Heart left ventricle (tissue), 16 donors: ENCODE measurements around the gene CPO. TPM values are rescaled to one million over a fixed set of nuclear protein-coding genes. Genes with fewer than 3 reads are reported as not detected.

Experiments used
- ATAC-seq, 4 donors: fragments of 200-7000 bp; cut with Tn5 transposase; one replicate each; pipeline ENCODE4 v1.9.1; 2020 to 2022; ENCODE audit warnings: moderate library complexity in 4 of 4, mild to moderate bottlenecking in 3 of 4, moderate number of reproducible peaks in 1 of 4
- DNase-seq, 5 donors: peaks; one replicate each; pipeline ENCODE4 v3.0.0-alpha.2; 2020
- H3K27ac ChIP-seq, 12 donors: fragments of 200-600 bp; sonication (generic) in 4 of 12; one replicate each; pipeline versions ENCODE4 v1.5.0 to v1.8.0; 2016 to 2022; ENCODE audit warnings: mild to moderate bottlenecking in 2 of 12
- H3K27me3 ChIP-seq, 9 donors: fragments of 200-600 bp; sonication (generic) in 2 of 9; one replicate each; pipeline versions ENCODE4 v1.5.1 to v1.8.0; 2016 to 2022; ENCODE audit warnings: mild to moderate bottlenecking in 3 of 9
- H3K36me3 ChIP-seq, 9 donors: fragments of 200-600 bp; sonication (generic) in 2 of 9; one replicate each; pipeline versions ENCODE4 v1.5.0 to v1.8.0; 2018 to 2022; ENCODE audit warnings: mild to moderate bottlenecking in 2 of 9
- H3K4me1 ChIP-seq, 12 donors: fragments of 200-600 bp; sonication (generic) in 4 of 12; one replicate each; pipeline versions ENCODE4 v1.5.0 to v1.8.0; 2016 to 2022; ENCODE audit warnings: mild to moderate bottlenecking in 3 of 12
- H3K4me3 ChIP-seq, 12 donors: fragments of 200-600 bp; sonication (generic) in 4 of 12; one replicate each; pipeline versions ENCODE4 v1.5.0 to v1.8.0; 2017 to 2022; ENCODE audit warnings: mild to moderate bottlenecking in 9 of 12, moderate library complexity in 4 of 12
- H3K9me3 ChIP-seq, 12 donors: fragments of 200-600 bp; sonication (generic) in 4 of 12; one replicate each; pipeline versions ENCODE4 v1.5.0 to v1.8.0; 2016 to 2022; ENCODE audit warnings: mild to moderate bottlenecking in 1 of 12
- CTCF ChIP-seq, 12 donors: fragments of 200-600 bp; sonication (generic) in 4 of 12; IDR thresholded peaks; one replicate each; pipeline versions ENCODE4 v1.5.0 to v1.8.0; 2018 to 2022; ENCODE audit warnings: antibody characterized with exemption in 12 of 12, mild to moderate bottlenecking in 5 of 12
- POLR2A ChIP-seq, 2 donors: fragments of 450-650 bp; IDR thresholded peaks; one replicate each; pipeline ENCODE4 v1.6.1; 2017; ENCODE audit warnings: antibody characterized with exemption in 2 of 2, mild to moderate bottlenecking in 2 of 2, moderate library complexity in 2 of 2
- WGBS, 4 donors: extraction: QIAGEN DNeasy Blood & Tissue Kit in 2 of 4; methylation state at CpG; one replicate each; pipeline versions ENCODE4 v1.1.5 to v1.1.7; 2013 to 2018; 5-methylcytosine and 5-hydroxymethylcytosine counted together
- intact Hi-C, 10 donors: fragments of 100-400 bp; cut with DNase I; formaldehyde crosslinking; loops; one replicate each; pipeline versions ENCODE4 v1.11.1 to v1.14.2; 2022
- polyA plus RNA-seq, 2 donors: library from polyadenylated mRNA; stranded (reverse); fragments of 200-250 nt; gene quantifications; one replicate each; pipeline ENCODE4 v1.2.3, GENCODE V29; 2013
- total RNA-seq, 9 donors: library from RNA; depleted of rRNA in 2 of 9; stranded (reverse); fragments of >200 nt in 2 of 9; fragmentation: NEBNext Ultra II Directional in 3 of 9; extraction: Animal tissue kit (Norgen Biotek cat#: 25700) in 3 of 9; gene quantifications; one replicate each; pipeline versions ENCODE4 v1.1.0 to v1.2.4, GENCODE V29; 2016 to 2023
- donor health status: ischemic (EF 13 %, LVEDD 7.1; RV severe dilation, severe dysfunction).
- donor health status: healthy with polysubstance abuse.
- donor health status: DM: no; HTN: yes; CAD: no.
- donor health status: DM: no; HTN: no; CAD: no.
- donor health status: ischemic (EF 25% LVEDD 6.9; RV normal size, moderate dysfunction).
- donor health status: ischemic (EF 25% LVEDD 5.7; RV mildly dilated, moderate dysfunction).
- donor health status: healthy.
- donor health status: DM: yes; HTN: yes; CAD: no.
- donor health status: ischemic (EF 35%, LVEDD 5.7; RV mildly dilated, moderate dysfunction).
- donor health status: nonischemic (EF 11% LVEDD 7.7; RV severe dilation, severe dysfunction).
- donor health status: DM: yes; HTN: yes; CAD: no.
- donor health status: PGD.
- donor health status: ischemic (EF 29% LVEDD 5.4; RV normal size, mild dysfunction).
- donor health status: nonischemic (EF 23%, LVEDD 6.1; RV moderate dilation, normal function).

CPO gene
- total and polyA plus RNA-seq, 11 donors: 0.10 to 0.67 (median 0.29) TPM; not detected in 5

GRCh38 chr2:206979922-206980321, 40.6 kb downstream of the CPO start:
- Histone ChIP-seq H3K27ac (no peak overlapping the region), H3K4me3 (no peak overlapping the region), H3K36me3 (no peaks in the 10 kb centered on the region), H3K9me3 (peaks cover 0 to 4% (median 0%) of the 10 kb centered on the region in 12 donors), H3K4me1 (peaks cover 0 to 29% (median 16%) of the 10 kb centered on the region in 12 donors), H3K27me3 (no peaks in the 10 kb centered on the region)
- DNase-seq: no peak
- WGBS, 4 donors: 60 to 63% (median 63%) methylated on average over 2 of the region's 2 CpGs
- no peak for ATAC-seq
- TF ChIP-seq POLR2A (IDR thresholded peaks at IDR 0.05) (no peak), CTCF (IDR thresholded peaks at IDR 0.05) (no peak)
- intact Hi-C loops: loop anchor here in 9 of 10 donors (2.0 to 10.0 kb wide), 11 partner anchors 105 to 495 kb away; partner anchors contain the start of gene KLF7 (in 6 of the 9)

GRCh38 chr2:206980413-206980812, 41.1 kb downstream of the CPO start:
- no peak for TF ChIP-seq CTCF (IDR thresholded peaks at IDR 0.05)
- TF ChIP-seq POLR2A (IDR thresholded peaks at IDR 0.05): no peak
- Histone ChIP-seq H3K36me3 (no peaks in the 10 kb centered on the region), H3K4me3 (no peak overlapping the region), H3K27me3 (no peaks in the 10 kb centered on the region), H3K9me3 (peaks cover 0 to 3% (median 0%) of the 10 kb centered on the region in 12 donors), H3K27ac (peak overlapping the region in 1 of 12 donors; percentile 35), H3K4me1 (peaks cover 0 to 29% (median 16%) of the 10 kb centered on the region in 12 donors)
- ATAC-seq (no peak), DNase-seq (no peak)
- intact Hi-C loops: loop anchor here in 9 of 10 donors (2.0 to 10.0 kb wide), 11 partner anchors 104 to 494 kb away; partner anchors contain the start of gene KLF7 (in 6 of the 9)

DNA sequence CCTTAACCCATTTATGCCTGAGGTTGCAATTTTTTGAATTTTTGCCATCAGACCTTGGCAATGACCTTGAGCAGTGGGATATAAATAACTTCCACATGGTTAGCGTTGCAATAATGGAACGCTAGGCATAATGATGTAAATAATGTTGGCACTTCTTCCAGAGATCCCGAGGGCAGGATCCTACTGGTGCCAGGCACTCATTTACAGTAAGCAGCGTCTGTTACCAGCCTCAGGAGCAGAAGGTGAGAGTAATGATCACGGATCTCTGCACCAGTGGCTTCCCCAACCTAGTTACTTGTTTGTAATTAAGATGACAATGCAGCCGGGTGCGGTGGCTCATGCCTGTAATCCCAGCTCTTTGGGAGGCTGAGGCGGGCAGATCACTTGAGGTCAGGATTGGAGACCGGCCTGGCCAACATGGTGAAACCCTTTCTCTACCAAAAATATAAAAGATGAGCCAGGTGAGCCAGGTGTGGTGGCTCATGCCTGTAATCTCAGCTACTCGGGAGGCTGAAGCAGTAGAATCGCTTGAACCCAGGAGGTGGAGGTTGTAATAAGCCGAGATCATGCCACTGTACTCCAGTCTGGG, 41.9 kb downstream of the CPO start:
- H3K27ac ChIP-seq: peak overlapping the region in 1 of 12 donors; percentile 35

More for the DNA sequence above, 41.9 kb downstream of the CPO start:
- ATAC-seq: peak in 3 of 4 donors; percentile 64 to 72 (median 69)
- H3K36me3 ChIP-seq: no peaks in the 10 kb centered on the region
- no peak overlapping the region for H3K4me3 ChIP-seq
- TF ChIP-seq CTCF (IDR thresholded peaks at IDR 0.05) (no peak), POLR2A (IDR thresholded peaks at IDR 0.05) (no peak)
- DNase-seq: peak in 2 of 5 donors; percentile 8 to 36
- no peaks in the 10 kb centered on the region for H3K9me3 ChIP-seq
- WGBS, 4 donors: 70 to 77% (median 70%) methylated on average over 12 of the region's 12 CpGs
- H3K27me3 ChIP-seq: no peaks in the 10 kb centered on the region
- H3K4me1 ChIP-seq: peaks cover 0 to 29% (median 16%) of the 10 kb centered on the region in 12 donors
- intact Hi-C loops: loop anchor here in 9 of 10 donors (1.0 to 10.0 kb wide), 14 partner anchors 104 to 494 kb away; partner anchors contain the start of gene KLF7 (in 6 of the 9)
